Inflammatory macrophage (primary cell): ENCODE measurements around the gene OXLD1.
A peak's percentile ranks its signal among the peaks of the same experiment; 100 is the strongest.

Source experiments
- DNase-seq, 2 donors: peaks; one replicate each; pipeline ENCODE4 v3.0.0-alpha.2; 2020 to 2022

OXLD1 gene

DNA sequence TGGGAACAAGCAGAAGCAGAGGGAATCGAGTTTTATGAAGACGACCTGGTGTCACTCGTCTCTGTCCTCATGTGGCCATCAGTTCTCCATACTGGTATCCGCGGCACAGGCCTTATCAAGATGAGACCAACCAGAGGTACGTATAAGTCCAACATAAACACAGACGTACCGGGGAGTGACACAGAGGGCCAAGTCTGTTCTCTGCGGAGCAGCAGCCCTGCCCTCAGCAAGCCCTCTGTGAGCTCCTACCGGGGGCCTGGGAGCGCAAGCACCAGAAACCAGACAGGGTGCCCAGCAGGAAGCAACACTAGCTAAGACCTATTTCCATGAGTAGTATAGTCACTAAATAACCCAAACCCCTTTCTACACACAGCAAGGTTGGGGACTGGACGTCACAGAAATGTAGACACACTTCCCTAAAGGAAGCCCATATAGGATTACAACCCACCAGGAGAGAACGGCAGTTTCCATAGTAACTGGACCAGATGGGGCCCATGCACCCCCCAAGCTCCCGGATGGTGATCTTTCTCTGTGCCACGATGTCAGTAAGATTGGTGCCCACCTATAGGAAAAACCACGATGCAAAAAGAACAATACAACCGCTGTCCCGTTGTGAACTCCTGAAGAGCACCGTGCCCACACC is 16.3 kb upstream of the OXLD1 start:
- DNase-seq: no peak

DNA sequence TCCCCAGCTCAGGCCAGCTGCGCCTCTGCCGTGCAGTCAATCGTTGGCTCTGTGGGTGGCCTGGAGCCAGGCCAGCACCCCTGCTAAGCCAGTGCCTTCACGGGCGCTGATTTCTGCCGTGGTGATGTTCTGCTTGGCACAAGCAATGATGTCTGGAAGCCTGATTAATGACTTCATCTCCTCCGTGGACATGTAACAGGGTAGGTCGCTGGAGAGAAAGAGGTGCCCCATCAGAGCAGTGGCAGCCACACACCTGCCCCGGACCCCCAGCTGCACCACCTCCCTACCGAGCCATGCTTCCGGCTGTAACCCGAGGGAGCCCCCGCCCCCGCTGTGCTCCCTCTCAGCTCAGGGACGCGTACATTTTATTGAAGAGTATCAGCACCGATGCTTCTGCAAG is 15.3 kb upstream of the OXLD1 start:
- DNase-seq: no peak

DNA sequence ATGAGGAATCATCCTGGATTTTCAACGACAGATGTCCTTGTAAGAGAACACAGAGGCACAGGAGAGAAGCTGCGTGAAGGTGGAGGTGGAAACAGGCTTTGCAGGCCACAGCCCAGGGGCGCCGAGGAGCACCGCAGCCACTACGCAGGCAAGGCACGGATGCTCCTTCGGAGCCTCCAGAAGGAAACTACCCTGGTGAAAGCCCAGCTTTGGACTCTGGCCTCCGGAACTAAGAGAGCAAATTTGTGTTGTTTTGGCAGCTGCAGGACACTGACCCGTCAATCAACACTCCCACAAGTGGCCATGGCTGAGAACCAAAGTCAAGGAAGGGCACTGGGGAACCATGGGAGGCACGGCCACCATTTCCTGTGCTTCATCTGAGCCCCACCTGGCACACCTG is 13.7 kb upstream of the OXLD1 start:
- no peak for DNase-seq

DNA sequence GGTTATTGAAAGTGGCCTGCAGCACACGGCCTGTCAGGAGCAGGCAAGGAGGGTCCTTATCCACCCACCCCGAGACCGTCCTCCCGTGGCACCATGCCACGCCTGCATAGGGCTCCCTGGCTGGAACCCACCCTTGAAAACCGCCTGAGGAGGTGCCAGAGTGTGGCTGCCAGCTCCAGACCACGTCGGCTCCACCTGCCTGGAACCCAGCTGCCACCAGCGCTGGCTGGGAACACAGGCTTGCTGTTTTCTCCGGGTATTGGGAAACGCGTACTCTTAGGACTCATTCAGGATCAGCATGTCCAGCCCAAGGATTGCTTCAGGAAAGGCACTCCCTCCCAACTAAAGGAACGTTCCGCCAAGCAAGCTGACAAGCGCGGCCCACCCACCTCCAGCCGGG is 10.5 kb upstream of the OXLD1 start:
- DNase-seq: no peak

DNA sequence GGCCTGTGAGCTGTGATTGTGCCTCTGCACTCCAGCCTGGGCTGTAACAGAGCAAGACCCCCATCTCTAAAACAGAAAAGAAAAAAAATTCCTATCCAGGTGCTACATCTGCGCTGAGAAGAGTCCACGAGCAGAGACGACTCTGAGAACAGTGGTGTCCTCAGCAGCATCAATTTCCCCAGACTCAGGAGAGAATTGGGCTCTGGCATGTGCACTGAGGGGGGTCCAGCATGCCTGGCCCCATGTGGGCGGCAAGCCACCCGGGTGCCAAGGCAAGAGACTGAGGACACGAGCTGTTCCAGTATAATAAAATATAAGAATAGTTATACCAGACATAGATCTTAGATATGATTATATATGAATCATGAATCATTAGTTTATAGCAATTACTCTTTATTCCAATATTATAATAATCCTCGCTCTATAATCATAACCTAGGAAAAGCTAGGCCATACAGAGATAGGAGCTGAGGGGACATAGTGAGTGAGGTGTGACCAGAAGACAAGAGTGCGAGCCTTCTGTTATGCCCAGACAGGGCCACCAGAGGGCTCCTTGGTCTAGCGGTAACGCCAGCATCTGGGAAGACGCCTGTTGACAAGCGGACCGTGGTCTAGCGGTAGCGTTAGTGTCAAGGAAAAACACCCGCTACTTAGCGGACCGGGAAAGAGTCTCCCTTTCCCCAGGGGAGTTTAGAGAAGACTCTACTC is 9.3 kb upstream of the OXLD1 start:
- DNase-seq: peak; percentile 9 to 11

DNA sequence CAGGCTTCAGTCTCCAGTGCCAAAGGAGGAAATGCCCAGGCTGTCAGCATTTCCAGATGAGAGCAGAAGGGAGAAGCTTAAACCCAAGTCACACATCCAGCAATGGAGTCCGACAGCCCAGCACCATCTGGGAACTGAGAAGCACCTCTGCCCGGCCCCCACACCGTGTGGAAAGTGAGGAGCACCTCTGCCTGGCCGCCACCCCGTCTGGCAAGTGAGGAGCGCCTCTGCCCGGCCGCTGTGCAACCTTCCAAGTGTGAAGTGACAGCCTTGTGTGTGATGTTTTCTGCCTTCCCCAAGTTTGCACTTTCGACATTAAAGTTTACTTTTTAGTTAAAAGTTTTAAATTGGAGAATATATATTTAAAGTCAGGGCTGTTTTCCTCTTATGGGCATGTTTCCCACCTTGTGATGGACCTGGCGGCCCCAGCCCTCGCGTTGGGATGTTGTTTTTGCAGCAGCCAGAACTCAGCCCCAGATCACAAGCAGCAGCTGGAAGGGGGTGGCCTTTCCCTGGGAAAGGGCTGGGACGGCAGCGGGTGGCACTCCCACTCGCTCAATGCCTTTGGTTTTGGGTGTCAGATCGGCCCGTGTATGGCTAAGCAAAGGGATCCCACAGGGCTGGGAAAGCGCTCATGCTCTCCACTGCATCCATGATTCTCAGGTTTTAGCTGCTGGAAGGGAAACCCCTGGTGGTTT is 7.3 kb upstream of the OXLD1 start:
- DNase-seq: no peak

DNA sequence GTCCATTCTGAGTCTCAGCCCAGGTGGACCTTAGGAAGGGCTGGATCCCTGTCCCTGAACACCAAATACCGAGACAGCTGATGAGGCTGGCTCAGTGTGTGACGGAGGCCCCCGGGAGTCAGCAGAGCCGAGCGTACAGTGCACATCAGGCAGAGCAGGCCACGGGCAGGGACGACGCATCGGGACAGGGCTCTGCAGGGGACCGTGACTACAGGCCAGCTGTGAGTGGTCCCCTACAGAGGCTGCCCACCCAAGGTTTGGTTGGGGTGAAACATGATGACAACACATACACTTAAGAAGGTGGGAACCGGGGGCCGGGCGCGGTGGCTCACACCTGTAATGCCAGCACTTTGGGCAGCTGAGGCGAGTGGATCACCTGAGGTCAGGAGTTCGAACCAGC is 6.5 kb upstream of the OXLD1 start:
- no peak for DNase-seq

DNA sequence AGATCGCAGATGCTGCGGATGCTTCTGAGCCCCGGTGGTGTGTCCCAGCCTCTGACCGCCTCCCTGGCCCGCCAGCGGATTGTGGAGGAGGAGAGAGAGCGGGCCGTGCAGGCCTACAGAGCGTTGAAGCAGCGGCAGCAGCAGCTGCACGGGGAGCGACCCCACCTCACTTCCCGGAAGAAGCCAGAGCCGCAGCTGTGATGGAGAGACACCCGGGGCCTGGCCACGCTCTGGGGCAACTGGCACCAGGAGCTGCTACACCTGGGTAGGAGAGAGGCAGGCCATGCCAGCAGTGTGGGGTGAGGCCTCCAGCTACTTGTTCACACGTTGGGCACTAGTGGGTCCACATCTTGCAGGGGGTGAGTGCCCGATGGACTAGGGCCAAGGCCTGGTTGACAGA is 6.1 kb upstream of the OXLD1 start:
- DNase-seq: no peak

DNA sequence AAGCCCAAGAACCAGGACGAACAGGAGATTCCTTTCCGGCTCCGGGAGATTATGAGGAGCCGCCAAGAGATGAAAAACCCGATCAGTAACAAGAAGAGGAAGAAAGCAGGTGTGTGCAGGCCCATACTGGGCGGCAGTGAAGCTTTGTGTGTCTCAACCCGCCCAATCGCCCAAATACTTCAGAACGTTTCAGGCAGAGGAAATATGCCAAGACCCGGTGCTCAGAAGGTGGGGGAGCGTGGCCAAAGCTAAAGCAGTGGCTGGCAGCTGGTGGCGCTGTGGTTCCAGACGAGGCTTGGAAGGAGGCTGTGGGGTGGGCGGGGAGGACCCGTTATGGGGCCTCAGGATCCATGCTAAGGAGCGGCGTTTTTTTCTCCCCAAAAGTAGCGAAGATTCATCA is 1.3 kb upstream of the OXLD1 start:
- peak in 1 of 2 donors; percentile 8 for DNase-seq

DNA sequence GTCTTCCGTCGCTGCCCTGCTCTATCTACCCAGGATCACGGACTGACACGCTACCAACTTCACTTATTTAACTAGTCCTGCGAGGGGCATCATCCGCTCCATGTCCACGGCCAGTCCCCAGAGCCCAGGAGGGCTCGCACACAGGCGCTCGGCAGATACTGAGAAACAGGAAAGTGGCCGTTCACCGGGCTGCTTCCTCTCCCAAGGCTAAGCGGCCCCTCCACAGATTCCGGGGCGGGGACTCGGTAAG is 388 bp downstream of the OXLD1 start:
- DNase-seq: peak in 1 of 2 donors; percentile 21

DNA sequence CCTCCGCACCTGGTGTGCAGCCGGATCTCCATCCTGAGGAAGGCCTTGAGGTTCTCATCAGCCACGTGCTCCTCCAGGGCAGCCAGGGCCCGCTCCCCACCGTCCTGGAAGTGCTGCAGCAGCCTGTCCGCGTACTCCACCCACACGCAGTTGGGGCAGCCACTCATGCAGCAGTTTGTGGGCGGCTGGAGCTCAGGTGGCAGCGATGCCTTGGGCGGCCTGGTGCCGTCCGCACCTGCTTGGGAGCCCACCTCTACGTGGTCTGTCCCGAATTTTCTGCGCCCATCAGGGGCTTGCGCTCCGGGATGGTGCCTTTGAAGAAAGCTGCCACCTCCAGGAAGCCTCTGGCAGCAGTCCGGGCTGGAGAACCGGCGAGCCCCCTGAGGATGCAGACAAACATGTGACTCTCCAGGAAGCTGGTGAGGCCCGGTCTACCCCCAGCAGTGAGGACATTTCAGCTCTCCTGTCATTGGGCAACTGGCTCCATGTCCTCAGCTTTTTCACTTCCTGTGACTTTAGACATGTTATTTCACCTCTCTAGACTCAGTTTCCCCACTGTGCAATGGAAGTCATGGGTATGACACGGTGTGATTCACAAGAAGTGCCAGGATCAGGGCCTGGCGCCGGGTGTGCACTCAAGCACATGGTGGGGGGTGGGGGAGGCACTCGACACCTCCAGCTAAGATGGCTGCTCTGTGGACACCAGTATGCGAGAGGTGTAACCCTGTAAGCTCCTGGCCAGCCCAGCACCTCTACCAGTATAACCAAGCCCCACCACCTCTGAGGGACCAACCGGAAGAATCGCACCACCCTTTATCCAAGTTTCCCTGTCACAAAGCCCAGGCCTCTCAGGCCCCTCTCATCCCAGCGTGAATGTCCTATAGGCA is 957 bp downstream of the OXLD1 start:
- peak; percentile 14 to 35 for DNase-seq

DNA sequence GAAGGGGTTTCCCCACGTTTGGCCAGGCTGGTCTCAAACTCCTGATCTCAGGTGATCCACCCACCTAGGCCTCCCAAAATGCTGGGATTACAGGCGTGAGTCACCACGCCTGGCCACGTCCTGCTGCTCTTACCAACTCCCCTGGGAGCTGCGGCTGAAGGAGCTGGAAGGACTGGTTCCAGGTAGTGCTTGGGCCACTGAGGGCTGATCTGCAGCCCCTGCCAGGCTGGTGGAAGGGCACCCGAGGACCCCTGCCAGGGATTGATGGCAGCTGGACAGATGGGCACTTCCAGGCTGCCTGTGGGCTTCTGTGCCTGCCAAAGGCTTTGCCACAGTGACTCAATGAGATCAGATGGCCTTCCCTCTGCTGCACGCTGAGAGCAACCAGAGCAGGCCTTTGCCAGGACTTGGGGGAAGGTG is 2.3 kb downstream of the OXLD1 start:
- no peak for DNase-seq

DNA sequence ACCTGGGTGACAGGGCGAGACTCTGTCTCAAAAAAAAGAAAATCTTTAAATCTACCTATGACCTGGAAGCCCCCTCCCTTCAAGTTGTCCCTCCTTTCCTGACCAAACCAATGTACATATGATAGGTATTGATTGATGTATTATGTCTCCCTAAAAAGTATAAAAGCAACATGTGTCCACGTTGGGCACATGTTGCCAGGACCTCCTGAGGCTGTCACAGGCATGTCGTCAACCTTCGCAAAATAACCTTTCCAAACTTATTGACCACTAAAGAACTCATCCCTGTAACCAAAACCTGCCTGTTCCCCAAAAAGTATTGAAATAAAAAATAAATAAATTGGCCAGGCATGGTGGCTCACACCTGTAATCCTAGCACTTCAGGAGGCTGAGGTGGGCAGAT is 4.4 kb downstream of the OXLD1 start:
- no peak for DNase-seq

DNA sequence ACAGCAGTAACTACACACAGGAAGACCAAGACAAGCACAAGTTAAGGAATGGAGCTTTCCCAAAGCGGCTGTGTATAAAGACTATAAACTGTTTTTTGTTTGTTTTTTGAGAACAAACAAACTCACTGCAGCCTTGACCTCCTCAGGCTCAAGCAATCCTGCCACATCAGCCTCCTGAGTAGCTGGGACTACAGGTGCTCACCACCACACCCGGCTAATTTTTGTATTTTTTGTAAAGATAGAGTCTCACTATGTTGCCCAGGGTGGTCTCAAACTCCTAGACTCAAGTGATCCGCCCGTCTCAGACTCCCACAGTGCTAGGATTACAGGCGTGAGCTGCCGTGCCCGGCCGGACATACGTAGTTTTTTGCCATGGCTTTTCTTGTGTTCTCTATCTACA is 6.0 kb downstream of the OXLD1 start:
- DNase-seq: no peak

DNA sequence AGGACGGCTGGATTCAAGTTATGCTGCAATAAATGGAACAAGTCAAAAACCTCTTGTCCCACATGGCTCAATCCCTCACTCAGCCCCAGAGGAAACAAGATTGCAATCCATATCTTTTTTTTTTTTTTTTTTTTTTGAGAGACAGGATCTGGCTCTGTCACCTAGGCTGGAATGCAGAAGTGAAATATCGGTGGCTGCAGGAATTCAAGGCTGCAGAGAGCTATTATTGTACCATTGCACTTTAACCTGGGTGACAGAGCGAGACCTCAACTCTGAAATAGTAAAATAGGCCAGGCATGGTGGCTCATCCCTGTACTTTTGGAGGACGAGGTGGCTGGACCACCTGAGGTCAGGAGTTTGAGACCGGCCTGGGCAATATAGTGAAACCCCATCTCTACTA is 7.4 kb downstream of the OXLD1 start:
- no peak for DNase-seq

DNA sequence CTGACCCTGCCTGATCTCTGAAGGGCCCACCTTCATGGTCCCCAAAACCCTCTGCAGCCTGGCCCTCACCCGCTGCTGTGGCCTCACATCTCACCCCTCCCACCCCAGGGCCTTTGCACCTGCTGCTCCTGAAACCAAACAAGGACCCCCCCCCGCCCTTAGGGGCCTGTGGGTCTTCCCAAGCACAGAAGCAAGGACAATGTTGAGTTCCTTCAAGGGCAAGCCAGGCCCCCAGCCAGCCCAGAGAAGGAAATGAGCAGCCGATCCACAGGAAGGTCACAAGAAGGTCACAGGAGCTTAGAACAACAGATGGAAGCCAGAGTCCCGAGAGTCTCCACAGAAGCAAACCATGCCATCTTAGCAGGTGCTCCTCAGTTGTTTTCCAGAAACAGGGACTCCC is 9.6 kb downstream of the OXLD1 start:
- no peak for DNase-seq

DNA sequence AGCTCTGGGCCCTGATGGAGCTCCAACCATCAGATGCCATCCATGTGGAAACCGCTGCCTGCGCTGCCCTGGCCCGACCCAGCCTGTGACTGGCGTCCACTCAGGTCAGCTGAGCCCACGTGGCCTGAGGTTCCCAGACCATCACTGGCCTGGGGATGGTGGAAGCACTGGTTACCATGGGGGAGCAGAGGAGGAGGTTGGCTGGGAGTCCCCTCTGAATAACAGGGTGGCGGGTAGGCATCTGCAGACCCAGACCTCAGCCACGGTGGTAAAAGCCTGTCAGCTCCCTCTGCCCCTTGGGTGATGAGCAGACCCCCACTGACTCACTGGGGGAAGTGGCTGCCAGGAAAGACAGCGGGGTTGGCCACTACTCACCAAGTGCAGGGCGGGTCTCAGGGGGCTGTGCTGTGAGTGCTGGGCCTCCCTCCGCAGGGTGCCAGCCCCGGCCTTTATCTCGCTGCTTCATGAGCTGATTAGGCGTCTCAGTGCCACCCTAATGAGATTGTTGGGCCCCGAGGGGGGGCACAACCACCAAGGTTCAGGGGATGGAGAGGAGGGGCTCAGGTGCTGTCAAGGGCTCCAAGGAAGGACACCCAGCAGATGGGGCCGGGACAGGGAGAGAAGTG is 10.2 kb downstream of the OXLD1 start, which contains the start of gene PDE6G:
Gene PDE6G (minus strand): TSS at position 425 of the 626 bp plus-strand sequence. CDS start 3,237 bp downstream, outside the sequence.
- no peak for DNase-seq

DNA sequence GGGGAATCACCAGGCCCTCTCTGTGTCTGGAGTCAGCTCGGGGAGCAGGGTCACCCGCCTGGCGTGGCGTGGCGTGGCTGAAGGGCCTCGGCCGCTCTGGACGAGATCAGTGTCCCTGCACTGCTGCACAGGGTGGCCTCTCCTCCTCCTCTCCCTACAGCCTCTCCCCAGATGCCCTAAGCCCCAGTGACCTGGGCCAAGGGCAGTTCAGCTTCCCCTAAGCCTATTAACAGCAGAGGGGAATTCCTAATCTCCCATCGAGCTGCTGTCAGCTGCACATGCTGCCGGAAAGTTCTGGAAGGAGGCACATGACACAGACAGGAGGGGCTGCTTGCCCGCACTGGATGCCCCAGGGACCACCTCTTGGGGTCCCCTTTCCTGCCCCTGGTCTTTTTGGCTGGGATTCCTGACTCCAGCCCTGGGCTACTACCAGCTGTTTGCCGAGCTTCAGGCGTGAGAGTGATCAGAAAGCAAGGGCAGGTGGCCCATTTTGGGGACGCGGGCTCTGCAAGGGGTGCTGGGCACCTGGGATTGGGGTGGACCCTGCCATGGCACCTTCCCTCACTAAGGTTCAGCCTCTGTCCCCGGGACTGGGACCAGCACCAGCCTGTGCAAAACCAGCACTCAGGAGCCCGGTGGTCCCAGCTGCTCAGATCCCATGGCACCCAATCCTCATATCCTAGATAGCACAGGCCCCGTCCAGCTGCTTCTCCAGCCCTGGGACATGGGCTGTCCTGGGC is 10.9 kb downstream of the OXLD1 start:
- DNase-seq: peak in 1 of 2 donors; percentile 55

DNA sequence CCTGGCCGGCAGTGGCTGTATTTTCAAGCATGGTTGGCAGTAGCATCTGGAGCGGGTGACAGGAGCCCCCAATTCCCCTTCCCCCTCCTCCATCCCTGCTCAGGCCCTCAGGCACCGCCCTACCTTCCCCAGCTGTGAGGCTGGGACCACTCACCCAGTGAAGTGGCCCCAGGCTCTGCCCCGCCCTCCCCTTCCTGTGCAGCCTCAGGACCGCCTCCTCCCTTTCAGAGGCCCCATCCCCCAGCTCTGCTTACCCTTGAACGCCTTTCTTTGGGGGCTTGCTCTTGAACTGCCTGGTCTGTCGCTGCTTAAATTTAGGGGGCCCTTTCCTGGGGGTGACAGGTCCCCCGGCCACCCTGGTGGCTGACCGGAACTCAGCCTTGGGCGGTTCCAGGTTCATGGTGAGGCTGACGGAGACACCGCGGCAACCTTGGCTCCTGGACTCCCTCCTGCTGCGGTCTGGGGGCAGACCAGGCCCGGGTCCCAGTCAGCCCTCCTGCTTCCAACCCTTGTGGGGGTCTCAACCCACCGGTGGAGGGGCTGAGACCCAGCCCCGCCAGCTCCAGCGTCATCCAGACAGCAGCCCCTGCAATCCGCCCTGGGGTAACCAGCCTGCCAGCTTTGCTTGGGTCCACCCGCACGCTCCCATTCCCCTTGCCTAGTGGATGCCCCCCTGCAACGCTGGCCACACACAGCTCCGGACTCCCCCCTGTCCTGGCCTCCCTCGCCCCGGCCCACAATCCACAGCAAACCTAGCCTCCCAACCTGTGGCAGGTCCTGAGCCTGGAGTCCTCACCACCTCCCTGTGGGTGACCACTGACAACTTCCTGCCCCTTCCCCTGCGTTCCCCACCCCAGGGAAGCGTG is 13.3 kb downstream of the OXLD1 start:
- no peak for DNase-seq

DNA sequence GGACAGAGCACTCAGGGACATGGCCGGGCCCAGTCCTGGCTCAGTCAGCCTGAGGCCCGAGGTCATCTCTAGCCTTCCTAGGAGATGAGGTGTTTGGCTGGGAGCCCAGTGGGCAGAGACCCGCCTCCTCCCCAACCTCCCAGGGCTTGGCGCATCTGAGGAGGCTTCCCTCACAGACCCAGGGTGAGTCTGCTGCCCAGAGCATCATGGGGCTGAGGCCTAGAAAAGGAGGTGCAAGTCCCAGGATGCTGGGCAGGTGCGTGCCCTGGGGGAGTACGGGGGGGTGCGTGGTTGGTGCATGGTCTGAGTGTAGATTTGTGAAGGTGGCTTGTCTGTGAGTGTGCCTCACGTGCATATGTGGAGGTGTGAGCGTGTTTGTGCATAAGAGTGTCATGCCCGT is 14.7 kb downstream of the OXLD1 start:
- no peak for DNase-seq

DNA sequence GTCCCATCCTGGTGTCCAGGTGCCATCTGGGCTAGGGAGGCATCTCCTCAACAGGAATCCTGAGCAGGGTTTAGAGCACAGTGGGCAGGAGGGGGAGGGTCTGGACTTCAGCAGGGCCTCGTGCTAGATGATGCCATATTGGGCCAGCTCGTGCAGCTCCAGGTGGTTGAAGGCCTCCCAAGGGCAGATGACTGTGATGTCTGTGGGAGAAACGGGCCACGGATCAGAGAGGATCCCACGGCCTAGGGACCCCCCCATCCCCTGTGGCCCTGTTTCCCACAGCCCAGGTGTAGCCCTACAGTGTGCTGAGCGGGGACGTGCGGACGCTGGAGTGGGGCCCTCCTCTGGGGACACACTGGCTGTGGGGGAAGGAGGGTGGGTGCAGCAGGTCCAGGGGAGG is 15.5 kb downstream of the OXLD1 start:
- no peak for DNase-seq
